MV-4-11 (cell line): ENCODE data around the gene DRAP1.
"Not testable (repeated sequence)": the region's sequence is repeated elsewhere in the genome, so short reads cannot be mapped to it uniquely, and the experiment has no call there.

Source experiments
- DNase-seq: peaks from one replicate; lab custom pipeline; 2025; lab: John Stamatoyannopoulos, UW

DRAP1 gene

DNA sequence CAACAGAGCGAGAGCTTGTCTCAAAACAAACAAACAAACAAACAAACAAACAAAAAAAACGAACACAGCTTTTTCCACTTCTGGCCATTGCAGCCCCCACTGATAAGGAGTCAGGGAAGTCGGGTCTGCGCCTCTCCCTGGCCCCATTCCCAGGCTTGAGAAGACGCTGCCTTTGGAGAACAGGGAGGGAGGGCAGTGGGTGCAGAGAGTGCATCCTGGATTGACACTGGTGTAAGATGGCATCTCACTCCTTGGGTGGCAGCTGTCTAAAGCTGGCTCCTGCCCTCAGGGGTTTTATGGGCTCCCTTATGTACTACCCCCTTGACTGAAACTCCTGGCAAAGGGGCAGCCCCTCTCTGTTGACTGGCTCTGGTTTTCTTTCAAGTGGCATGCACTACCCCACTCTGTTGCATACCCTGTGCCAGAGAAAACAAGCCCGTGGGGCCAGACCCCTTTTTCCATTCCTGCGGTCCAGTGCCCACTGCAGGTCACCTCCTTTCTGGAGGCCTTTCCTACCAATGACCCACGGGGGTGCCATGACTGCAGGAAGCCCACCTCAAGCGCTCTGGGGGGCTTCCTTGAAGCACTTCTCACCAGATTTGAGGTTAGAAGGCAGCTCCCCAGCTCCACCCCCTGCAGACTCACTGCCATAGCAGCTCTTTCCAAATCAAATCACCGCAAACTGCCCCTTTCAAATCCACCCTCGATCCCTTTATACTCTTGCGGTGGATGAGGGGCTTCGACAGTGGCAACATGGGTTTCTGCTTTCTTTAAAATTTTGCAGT is 12.7 kb downstream of the DRAP1 start:
- DNase-seq = no peak

DNA sequence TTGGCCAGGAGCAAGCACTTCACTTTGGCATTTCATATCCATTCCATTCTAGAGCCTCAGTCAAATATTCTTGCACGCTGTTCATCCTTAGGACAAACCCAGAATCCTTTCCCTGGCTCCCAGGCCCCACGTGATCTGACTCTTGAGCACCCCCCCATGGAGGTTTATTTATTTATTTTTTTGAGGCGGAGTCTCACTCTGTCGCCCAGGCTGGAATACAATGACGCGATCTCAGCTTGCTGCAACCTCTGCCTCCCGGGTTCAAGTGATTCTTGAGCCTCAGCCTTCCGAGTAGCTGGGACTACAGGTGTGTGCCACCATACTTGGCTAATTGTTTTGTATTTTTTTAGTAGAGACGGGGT is 13.3 kb downstream of the DRAP1 start:
- peak; percentile 9 for DNase-seq

GRCh38 chr11:65934014-65934413 is 14.8 kb downstream of the DRAP1 start:
- no peak for DNase-seq

- DNase-seq = no peak
These were observed 18.5 kb downstream of the DRAP1 start for GRCh38 chr11:65937766-65938165.

DNA sequence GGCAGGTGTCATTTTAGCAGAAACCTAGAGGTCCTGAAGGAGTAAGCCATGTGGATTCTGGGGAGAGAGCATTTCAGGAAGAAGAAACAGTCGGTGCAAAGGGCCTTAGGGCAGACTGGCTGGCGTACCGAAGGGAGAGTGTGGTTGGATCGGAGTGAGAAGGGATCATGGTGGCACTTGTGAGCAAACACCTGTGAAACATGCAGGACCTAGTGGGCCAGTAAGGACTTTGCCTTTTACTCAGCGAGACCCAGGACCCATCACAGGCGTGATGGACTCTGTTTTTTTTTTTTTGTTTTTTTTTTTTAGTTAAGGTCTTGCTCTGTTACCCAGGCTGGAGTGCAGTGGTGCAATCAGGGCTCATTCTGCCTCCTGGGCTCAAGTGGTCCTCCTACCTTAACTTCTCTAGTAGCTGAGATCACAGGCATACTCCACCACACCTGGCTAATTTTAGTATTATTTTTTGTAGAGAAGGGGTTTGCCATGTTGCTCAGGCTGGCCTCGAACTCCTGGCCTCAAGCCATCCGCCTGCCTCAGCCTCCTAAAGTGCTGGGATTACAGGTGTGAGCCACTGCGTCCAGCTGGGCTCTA is 22.6 kb downstream of the DRAP1 start:
- DNase-seq = no peak

DNA sequence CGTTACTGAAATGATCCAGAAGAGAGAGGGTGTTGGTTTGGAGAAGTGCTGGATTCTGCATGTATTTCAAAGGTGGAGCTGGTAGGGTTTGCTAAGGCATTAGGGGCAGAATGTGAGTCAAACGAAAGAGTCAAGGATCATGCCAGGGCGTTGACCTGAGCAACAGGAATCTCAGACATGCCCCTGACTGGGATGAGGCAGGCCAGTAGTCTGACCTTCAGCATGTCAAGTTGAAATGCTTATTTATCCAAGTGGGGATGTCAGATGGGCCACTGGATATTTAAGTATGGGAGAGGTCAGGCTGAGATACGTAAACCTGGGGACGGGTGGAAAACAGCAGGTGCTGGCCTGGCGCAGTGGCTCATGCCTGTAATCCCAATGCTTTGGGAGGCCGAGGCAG is 23.3 kb downstream of the DRAP1 start:
- no peak for DNase-seq

- DNase-seq = no peak
These were observed 25.0 kb downstream of the DRAP1 start for GRCh38 chr11:65944191-65944590.

- DNase-seq = no peak
These were observed 25.5 kb downstream of the DRAP1 start for GRCh38 chr11:65944767-65945166.

DNA sequence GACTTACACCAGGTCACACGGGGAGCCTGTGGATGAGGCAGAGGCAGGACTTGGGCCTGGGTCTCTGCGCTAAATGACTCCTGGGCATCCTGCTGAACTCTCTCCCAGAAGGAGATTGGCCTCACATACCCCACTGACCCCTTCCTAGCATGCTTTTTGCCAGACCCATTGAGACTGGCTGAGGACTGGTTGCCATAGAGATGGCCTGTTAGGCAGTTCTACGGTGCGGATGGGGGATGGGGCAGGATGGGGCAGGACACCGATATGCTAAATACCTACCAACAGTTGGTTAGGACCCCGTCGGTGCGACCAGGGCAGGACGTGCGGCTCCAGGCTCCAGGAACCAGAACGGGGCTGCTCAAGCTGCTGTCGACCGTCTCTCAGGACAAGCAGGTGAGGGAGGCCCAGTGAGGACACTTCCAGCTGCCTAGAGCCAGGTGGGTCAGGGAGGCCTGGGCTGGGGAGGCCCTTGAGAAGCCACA is 26.2 kb downstream of the DRAP1 start, which contains the start of gene TSGA10IP:
TSS of gene TSGA10IP (plus strand) at position 51 of the 482 bp plus-strand sequence. CDS start at position 247, 196 bp downstream.
- DNase-seq = no peak

DNA sequence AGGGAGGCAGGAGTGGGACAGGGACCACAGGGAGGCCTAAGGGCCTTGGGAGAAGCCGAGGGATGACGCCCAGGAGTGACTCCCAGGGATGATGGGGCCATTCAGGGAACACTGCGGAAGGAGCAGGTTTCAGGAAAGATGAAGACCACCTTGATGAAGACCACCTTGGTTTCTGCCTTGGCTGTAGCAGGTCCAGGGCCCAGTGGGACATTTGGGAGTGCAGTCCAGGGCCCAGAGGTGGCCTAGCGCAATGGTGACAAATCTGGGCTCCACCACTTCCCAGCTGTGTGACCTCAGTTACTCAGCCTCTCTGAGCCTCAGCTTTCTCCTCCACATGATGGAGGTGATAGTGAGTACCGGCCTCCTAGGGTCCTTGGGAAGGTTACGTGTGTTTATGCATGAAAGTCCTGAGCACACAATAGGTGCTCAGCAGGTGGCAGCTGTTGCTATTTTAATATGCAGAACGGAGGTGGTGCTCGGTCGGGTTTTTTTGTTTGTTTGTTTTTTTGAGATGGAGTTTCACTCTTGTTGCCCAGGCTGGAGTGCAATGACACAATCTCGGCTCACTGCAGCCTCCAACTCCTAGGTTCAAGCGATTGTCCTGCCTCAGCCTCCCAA is 26.8 kb downstream of the DRAP1 start:
- no peak for DNase-seq

GRCh38 chr11:65946655-65947054 is 27.4 kb downstream of the DRAP1 start:
- DNase-seq = no peak

DNA sequence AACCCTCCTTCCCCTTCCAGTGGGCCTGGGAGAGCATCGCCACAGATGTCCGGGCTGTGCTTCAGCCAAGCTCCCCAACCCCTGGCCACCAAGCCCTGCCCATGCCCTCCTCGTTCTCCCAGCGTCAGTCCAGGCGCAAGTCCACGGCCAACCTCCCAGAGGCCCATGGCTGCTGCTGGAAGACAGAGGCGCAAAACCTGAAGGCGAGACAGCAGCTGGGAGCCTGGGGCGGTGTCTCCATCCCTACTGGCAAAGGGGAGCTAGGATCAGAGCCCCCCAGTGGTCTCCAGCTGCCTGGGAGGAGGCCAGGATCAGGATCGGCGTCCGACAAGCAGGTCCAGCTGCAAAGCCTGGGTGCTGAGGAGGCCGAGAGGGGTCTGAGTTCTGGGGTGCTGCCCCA is 27.9 kb downstream of the DRAP1 start:
- no peak for DNase-seq

DNA sequence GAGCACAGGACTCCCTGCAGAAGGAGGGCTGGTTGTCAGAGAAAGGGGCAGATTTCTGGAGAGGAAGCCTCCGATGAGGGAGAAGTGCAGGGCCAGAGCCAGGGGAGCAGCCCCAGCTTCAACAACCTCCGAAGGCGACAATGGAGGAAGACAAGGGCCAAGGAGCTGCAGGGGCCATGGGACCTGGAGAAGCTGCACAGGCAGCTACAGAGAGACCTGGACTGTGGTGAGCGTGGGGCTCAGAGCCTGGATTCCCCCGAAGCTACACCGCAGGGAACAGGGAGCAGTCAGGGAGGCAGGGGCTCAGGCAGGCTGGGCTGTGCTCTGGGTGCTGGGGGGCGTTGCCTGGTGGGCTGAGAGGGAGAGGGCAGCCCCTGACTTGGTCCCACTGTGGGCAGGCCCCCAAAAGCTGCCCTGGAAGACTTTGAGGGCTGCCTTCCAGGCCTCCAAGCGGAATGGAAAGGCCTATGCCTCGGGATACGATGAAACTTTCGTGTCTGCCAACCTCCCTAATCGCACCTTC is 28.4 kb downstream of the DRAP1 start:
- no peak for DNase-seq

GRCh38 chr11:65950711-65951110 is 31.5 kb downstream of the DRAP1 start:
- not testable (repeated sequence) for DNase-seq

- DNase-seq = not testable (repeated sequence)
These were observed 32.4 kb downstream of the DRAP1 start for GRCh38 chr11:65951641-65952040.

GRCh38 chr11:65952052-65952521 is 32.9 kb downstream of the DRAP1 start:
- no peak for DNase-seq

- no peak for DNase-seq
These were observed 34.2 kb downstream of the DRAP1 start for GRCh38 chr11:65953471-65953870.

- no peak for DNase-seq
These were observed 35.5 kb downstream of the DRAP1 start for GRCh38 chr11:65954771-65955170.

DNA sequence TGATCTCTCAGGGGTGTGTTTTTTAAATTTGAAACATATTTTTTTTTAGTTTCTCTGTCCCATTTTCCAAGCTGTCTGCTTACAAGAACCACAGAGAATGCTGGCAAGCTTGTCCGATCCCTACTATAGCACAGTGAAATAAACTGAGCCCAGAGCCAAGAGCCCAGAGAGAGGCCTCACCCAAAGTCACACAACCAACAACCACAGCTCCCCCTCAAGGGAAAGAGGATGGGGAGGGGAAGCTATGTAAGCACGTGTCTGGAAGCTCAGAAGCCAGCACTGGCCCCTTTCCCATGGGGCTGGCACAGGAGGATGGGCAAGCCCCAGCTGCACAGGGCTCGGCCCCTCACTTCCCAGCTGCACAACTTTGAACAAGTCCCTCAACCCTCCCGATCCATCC is 39.1 kb downstream of the DRAP1 start:
- DNase-seq = no peak

DNA sequence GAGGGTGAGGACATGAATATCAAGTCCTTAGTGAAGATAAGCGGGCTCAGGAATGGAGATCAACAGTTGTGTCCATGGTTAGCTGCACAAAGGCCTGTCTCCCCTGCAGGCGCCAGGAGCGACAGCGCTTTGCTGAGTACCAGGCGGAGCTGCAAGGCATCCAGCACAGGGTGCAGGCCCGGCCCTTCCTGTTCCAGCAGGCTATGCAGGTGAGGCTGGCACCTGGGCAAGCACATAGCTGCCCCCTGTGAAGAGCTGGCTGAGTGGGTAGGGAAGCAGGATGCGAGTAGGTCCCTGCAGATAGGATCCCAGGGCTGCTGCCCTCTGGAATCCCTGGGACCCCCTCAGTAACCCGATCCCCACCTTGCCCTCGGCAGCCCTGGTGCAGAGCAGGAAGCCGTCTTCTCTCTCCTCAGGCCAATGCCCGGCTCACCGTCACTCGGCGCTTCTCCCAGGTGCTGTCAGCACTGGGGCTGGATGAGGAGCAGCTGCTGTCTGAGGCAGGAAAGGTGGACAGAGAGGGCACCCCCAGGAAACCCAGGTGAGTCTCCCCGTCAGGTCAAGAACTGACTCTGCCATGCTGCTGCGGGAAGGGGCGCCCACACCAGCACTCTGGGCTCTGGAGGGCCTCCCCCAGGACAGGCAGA is 39.7 kb downstream of the DRAP1 start:
- DNase-seq = no peak

- DNase-seq = no peak
These were observed 41.6 kb downstream of the DRAP1 start for GRCh38 chr11:65960824-65961266.
